ENCODE results near the gene CDH5. TPM values are rescaled to one million over a fixed set of nuclear protein-coding genes. Genes with fewer than 3 reads are reported as not detected.

Gene CDH5
- total RNA-seq, 1 experiment from 2014 or later = not detected

GRCh38 chr16:66395806-66396555, 29.5 kb downstream of the CDH5 start:
- no peak for DNase-seq (ENCODE audit: unreplicated experiment)
- H3K9me3 Mint-ChIP-seq (ENCODE audit: unreplicated experiment) = no peaks in the 10 kb centered on the region
- no peak for TF ChIP-seq CTCF (IDR thresholded peaks at IDR 0.05; ENCODE audit: unreplicated experiment)
- H3K36me3 Mint-ChIP-seq (ENCODE audit: insufficient read depth, unreplicated experiment) = no peaks in the 10 kb centered on the region
- no peaks in the 10 kb centered on the region for H3K27me3 Mint-ChIP-seq (ENCODE audit: insufficient read depth, unreplicated experiment)
- CTCF ChIA-PET = no interaction called here
- H3K4me3 Mint-ChIP-seq (ENCODE audit: unreplicated experiment) = no peak overlapping the region
- no TSS peak for BruUV-seq (replicated peaks)
- POLR2A ChIA-PET = no interaction called here
- H3K27ac Mint-ChIP-seq (ENCODE audit: low read depth, unreplicated experiment) = no peak overlapping the region
- intact Hi-C loops (cut with micrococcal nuclease) = no loop called here
- no peaks in the 10 kb centered on the region for H3K4me1 Mint-ChIP-seq (ENCODE audit: insufficient read depth, unreplicated experiment)

GRCh38 chr16:66397736-66398433, 31.4 kb downstream of the CDH5 start:
- TF ChIP-seq CTCF (IDR thresholded peaks at IDR 0.05; ENCODE audit: unreplicated experiment) = no peak
- BruUV-seq (replicated peaks) = no TSS peak
- Mint-ChIP-seq H3K4me3 (ENCODE audit: unreplicated experiment) (no peak overlapping the region), H3K27ac (ENCODE audit: low read depth, unreplicated experiment) (no peak overlapping the region), H3K27me3 (ENCODE audit: insufficient read depth, unreplicated experiment) (no peaks in the 10 kb centered on the region), H3K4me1 (ENCODE audit: insufficient read depth, unreplicated experiment) (no peaks in the 10 kb centered on the region), H3K9me3 (ENCODE audit: unreplicated experiment) (no peaks in the 10 kb centered on the region), H3K36me3 (ENCODE audit: insufficient read depth, unreplicated experiment) (no peaks in the 10 kb centered on the region)
- intact Hi-C loops (cut with micrococcal nuclease) = no loop called here
- ChIA-PET POLR2A (no interaction called here), CTCF (interaction anchor here (0.6 to 0.9 kb wide), 2 partner anchors 353 to 761 kb away, joined by 3 read pairs; partner anchors contain the start of gene DYNC1LI2)
- no peak for DNase-seq (ENCODE audit: unreplicated experiment)

- no TSS peak for BruUV-seq (replicated peaks)
- ChIA-PET POLR2A (no interaction called here), CTCF (interaction anchor here (0.8 to 0.9 kb wide), 2 partner anchors 324 to 352 kb away, joined by 3 read pairs; partner anchors contain the start of gene DYNC1LI2)
- Mint-ChIP-seq H3K27me3 (ENCODE audit: insufficient read depth, unreplicated experiment) (no peaks in the 10 kb centered on the region), H3K36me3 (ENCODE audit: insufficient read depth, unreplicated experiment) (no peaks in the 10 kb centered on the region), H3K9me3 (ENCODE audit: unreplicated experiment) (no peaks in the 10 kb centered on the region), H3K27ac (ENCODE audit: low read depth, unreplicated experiment) (no peak overlapping the region), H3K4me3 (ENCODE audit: unreplicated experiment) (no peak overlapping the region), H3K4me1 (ENCODE audit: insufficient read depth, unreplicated experiment) (no peaks in the 10 kb centered on the region)
- intact Hi-C loops (cut with micrococcal nuclease) = no loop called here
- no peak for DNase-seq (ENCODE audit: unreplicated experiment)
- no peak for TF ChIP-seq CTCF (IDR thresholded peaks at IDR 0.05; ENCODE audit: unreplicated experiment)
Observed at GRCh38 chr16:66399031-66399430, 32.5 kb downstream of the CDH5 start.

- H3K36me3 Mint-ChIP-seq (ENCODE audit: insufficient read depth, unreplicated experiment) = no peaks in the 10 kb centered on the region
- no peaks in the 10 kb centered on the region for H3K9me3 Mint-ChIP-seq (ENCODE audit: unreplicated experiment)
- POLR2A ChIA-PET = no interaction called here
- DNase-seq (ENCODE audit: unreplicated experiment) = no peak
- no peak overlapping the region for H3K27ac Mint-ChIP-seq (ENCODE audit: low read depth, unreplicated experiment)
- no peaks in the 10 kb centered on the region for H3K27me3 Mint-ChIP-seq (ENCODE audit: insufficient read depth, unreplicated experiment)
- H3K4me3 Mint-ChIP-seq (ENCODE audit: unreplicated experiment) = no peak overlapping the region
- no peak for TF ChIP-seq CTCF (IDR thresholded peaks at IDR 0.05; ENCODE audit: unreplicated experiment)
- CTCF ChIA-PET = interaction anchor here (0.6 kb wide), 1 partner anchor 468 kb away, joined by 3 read pairs; no protein-coding TSS in a partner anchor
- no peaks in the 10 kb centered on the region for H3K4me1 Mint-ChIP-seq (ENCODE audit: insufficient read depth, unreplicated experiment)
- intact Hi-C loops (cut with micrococcal nuclease) = loop anchor here (10.0 kb wide), 2 partner anchors 155 to 345 kb away; partner anchors contain the start of genes CKLF and TK2
- no TSS peak for BruUV-seq (replicated peaks)
Observed at GRCh38 chr16:66399930-66400329, 33.4 kb downstream of the CDH5 start.
